EL (cell line): ENCODE results near the gene DNA2.

ENCODE experiments used
- DNase-seq: peaks from one replicate; pipeline ENCODE4 v3.0.0-alpha.2; 2016

Gene DNA2

DNA sequence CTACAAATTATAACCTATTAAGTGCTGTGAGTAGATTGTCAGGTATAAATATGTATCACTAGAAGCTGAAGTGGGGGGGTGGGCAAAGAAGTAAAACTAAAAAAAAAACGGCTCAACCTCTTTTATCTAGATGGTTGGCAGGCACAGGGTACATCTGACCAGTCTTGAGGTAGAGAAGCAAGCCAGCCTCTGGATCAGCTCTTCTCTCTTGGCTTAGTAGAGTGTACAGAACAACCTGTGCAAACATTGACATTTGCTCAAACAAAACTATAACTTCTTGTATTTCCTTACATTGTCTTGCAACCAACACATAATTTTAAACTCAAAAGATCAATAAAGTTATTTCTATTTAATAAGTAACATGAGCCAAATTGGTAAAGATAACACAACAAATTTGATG lies 25.6 kb downstream of the DNA2 start:
- DNase-seq = no peak

DNA sequence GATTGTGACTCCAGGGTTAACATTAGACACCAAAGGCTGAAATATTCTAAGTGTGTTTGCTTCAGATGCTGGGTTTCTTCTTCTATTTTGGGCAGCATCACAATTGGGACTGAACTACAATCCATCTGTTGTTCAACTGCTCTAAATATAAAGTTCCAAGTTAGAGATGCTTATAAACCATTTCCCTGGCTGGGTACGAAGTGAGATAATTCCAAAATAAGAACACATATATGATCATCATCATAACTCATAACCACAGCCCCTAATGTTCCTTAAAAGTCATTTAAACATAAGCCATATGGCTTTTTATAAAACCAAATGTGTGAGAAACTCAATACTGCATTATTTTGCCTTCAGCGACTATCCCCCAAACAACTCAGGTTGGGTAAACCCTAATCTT lies 28.8 kb downstream of the DNA2 start:
- no peak for DNase-seq

- DNase-seq = no peak
Observed at GRCh38 chr10:68440898-68441297, 30.9 kb downstream of the DNA2 start.

DNA sequence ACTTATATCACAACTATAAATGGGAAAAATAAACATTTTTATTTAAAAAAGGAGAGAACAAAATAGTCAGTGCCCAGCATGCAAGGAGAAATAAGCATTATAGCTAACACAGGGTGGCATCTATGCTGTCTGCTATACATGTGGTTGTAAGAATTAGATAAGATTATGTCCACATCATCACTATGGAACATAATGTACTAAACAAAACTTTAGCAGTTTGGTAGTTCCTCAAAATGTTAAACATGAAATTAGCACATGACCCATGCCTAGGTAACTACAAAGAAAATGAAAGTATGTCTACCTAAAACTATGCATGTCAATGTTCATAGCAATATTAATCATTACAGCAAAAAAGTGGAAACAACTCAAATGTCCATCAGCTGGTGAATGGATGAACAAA lies 36.0 kb downstream of the DNA2 start:
- no peak for DNase-seq

- no peak for DNase-seq
Observed at GRCh38 chr10:68434657-68435056, 37.1 kb downstream of the DNA2 start.

DNA sequence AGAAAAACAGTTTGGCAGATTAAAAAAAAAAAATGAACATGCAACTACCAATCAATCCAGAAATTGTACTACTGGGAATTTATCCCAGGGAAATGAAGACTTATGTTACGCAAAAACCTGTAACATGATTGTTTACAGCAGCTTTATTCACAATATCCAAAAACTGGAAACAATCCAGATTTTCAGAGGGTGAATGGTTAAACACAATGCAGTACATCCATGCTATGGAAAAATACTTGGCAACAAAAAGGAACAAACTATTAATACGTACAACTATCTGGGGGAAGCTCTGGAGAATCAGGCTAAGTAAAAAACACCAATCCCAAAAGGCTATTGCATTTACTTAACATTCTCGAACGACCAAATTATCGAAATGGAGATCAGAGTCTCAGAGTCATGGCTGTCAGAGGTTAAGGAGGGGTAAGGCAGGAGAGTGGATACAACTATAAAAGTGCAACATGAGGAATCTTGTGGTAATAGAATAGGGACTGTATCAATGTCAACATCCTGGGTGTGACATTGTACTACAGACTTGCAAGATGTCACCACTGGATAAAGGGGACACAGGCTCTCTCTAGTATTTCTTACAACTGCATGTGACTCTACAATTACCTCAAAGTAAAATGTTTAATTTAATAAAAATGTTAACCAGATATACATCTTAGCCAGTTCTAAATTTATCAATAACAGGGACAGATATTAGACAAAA lies 43.2 kb downstream of the DNA2 start:
- no peak for DNase-seq

- no peak for DNase-seq
Observed at GRCh38 chr10:68424454-68425014, 47.2 kb downstream of the DNA2 start.

DNA sequence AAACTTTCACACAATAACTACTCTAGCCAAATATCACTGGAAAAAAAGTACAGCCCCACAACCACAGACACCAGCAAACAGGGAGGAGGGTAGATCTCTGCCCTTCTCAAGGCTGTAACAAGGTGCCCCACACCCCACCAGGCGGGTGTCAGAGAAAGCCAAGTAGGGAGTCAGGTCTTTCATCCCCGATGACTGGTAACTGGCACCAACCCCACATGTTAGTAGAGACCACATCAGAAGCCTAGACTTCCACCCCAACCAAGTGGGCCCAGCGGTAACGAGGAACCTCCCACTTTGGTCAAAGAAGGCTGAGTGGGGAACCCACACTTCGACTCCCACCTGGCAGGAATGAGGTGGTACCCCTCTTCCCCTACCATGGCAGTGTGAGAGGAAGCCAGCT lies 48.3 kb downstream of the DNA2 start:
- DNase-seq = no peak

DNA sequence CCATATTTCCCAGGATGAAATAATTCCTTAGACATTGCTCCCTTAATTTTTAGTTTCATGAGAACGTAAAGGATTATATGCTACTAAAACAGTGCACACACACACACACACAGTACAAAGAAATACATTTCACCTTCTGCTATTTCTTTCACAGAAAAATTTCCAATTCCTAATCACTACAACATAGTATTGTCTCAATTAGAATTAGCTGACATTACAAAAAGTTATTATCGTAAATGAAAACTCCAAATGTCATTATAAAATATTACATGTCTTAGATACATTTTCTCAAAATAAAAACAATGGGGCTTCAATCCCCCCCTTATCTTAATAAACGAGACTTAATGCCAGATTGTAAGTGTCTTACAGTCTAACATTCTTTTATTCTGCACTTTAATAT lies 52.4 kb downstream of the DNA2 start:
- DNase-seq = no peak

GRCh38 chr10:68408898-68409518 lies 62.8 kb downstream of the DNA2 start:
- no peak for DNase-seq

DNA sequence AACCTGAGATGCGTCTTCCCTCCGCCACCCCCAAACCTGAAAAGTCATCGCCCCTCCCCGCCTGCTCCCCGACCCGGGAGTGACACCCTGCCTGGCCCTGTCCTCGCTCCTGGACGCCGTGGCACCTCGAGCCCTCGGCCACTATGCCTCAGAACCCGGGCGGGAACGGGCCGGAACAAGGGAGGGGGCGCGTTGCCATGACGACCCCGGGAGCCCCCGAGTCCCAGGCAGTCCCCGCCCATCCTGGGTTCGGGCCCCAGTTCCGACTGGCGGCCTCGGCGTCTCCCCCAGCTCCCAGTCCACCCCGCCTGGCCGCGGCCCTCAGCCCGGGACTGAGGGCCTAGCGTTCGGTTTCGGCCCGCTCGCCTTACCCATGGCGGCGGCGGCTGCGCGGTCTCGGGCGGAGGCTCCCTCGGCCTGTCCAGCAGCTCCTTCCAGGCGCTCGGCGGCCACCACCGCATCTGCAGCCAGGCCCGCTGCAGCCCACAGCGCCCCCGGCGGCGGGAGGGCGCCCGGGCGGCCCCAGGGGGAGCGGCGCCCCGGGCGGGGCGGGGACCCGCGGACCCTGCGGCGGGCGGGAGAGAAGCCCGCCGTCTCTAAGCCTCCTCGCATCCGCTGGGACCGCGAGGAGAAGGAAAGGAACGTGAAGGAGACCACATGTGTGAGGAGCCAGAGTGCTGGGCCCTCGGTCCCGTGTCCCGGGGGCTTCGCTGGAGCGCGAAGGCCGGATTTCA lies 64.8 kb downstream of the DNA2 start, which contains the start of gene RUFY2:
Gene RUFY2 (minus strand): TSS at position 463 of the 734 bp plus-strand sequence. CDS start 88 bp downstream, at position 375.
- DNase-seq = peak; percentile 82

DNA sequence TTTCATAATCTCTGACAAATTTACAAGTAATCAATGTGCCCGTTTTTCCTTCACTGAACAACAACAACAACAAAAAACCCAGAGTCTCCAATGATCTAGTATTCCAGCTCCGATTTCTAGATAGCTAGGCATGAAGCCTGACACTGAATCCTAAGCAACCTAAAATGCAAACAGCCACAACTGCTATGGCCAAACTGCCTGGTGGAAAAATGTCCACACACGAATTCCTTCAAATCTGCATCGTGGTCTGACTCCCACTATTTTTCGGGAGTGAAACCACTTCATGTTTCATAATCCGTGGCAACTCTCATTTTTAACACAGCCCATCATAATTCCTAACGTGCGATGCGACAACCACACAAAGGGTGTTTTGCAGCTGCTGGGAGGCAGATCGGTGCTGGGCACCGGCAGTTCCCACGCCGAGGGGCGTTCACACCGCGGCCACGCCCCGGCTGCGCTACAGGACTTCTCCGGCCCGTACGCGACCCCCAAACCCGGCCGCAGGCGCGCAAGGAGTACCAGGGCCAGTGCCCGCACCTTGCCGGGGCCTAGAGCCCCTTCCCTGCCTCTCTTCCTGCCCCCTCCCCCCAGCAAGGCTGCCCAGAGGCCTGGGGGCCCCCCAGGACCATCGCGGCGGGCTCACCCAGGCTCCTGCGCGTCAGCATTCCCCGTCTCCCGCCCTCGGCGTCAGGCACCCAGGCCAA lies 65.5 kb downstream of the DNA2 start:
- peak; percentile 66 for DNase-seq

- DNase-seq = no peak
Observed at GRCh38 chr10:68403701-68404100, 68.1 kb downstream of the DNA2 start.

DNA sequence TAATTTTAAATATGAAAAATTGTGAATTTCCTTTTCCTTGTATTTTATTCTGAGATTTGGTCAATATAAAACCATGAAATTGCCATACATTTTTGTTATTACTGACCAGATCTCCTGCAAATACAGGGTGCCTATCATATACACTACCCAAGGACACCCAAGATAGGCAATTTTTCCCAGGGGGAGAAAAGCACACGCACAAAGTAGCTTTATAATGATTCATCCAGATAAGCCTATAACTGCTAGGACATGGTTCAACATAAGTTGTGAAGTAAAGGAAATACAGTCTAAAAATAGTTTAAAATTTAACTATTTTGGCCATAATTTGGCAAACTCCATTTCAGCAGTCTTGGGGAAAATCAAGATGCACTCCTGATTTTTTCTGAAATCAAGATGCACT lies 69.5 kb downstream of the DNA2 start:
- DNase-seq = no peak

DNA sequence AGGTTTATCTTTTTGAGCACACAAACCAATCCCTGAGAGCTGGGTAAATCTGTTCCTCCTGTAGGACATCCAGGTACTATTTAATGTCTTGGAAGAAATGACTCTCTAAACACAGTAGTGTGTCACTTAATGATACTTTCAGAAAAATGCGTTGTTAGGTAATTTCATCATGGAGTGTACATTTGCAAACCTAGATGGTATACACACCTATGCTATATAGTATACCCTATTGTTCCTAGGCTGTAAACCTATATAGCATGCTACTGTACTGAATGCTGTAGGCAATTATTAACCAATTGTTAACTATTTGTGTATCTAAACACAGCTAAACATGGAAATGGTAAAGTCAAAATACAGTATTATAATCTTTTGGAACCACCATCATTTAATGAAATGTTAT lies 74.8 kb downstream of the DNA2 start:
- no peak for DNase-seq

GRCh38 chr10:68385740-68386139 lies 86.0 kb downstream of the DNA2 start:
- no peak for DNase-seq

- DNase-seq = no peak
Observed at GRCh38 chr10:68371604-68372003, 100.2 kb downstream of the DNA2 start.

DNA sequence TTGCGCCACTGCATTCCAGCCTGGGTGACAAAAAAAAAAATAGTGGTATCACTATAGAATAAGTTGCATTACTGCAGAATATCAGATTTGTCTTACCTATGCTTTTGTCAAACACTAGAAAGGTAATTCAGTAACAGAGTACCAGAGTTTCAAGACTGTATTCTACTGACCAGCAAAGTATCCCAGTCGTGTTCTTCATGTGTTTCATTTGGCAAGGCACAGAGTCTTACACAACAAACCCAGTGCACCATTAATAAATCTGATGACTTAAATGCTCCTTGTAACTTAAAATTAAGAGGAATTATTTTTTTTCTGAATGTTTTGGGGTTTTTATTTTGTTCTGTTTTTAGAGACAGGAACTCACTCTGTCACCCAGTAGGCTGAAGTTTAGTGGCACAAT lies 104.7 kb downstream of the DNA2 start:
- DNase-seq = no peak

GRCh38 chr10:68366600-68366999 lies 105.2 kb downstream of the DNA2 start:
- no peak for DNase-seq

DNA sequence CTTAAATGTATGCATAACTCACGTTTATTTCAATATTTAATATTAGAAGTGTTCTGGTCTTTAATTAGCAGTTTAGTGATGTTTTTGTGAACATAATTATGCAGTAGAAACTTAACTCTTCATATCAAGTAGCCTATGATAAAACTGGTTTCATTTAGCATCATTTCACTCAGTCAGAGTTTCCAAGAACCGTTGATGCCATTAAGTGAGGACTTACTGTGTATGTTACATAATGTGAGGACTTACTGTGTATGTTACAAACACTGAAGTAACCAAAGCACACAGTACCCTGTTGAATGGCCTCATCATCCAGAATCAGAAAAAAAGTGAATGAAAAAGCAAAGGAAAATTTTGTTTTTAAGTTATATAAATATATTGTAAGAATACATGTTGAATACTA lies 106.2 kb downstream of the DNA2 start:
- DNase-seq = no peak

- DNase-seq = no peak
Observed at GRCh38 chr10:68364101-68364886, 107.5 kb downstream of the DNA2 start.
